HUDEP-2 (cell line): ENCODE results near the gene COL27A1.
A peak's percentile ranks its signal among the peaks of the same experiment; 100 is the strongest.

Experiments used
- DNase-seq, 76 experiments: peaks; one replicate each; lab custom pipeline; 2025; ENCODE audit not compliant: unreplicated experiment in 76 of 76; lab: John Stamatoyannopoulos, UW

COL27A1 gene

GRCh38 chr9:114202849-114203248 is 47.5 kb downstream of the COL27A1 start:
- DNase-seq: no peak

- no peak for DNase-seq
Measured at GRCh38 chr9:114203410-114204140, 48.2 kb downstream of the COL27A1 start.

GRCh38 chr9:114204265-114204664 is 48.9 kb downstream of the COL27A1 start:
- DNase-seq: no peak

GRCh38 chr9:114205171-114206015 is 50.1 kb downstream of the COL27A1 start:
- no peak for DNase-seq

- DNase-seq: no peak
Measured at GRCh38 chr9:114206221-114206789, 51.0 kb downstream of the COL27A1 start.

- DNase-seq: no peak
Measured at GRCh38 chr9:114207034-114207810, 51.9 kb downstream of the COL27A1 start.

GRCh38 chr9:114207845-114208244 is 52.5 kb downstream of the COL27A1 start:
- DNase-seq: no peak

- no peak for DNase-seq
Measured at GRCh38 chr9:114209151-114209550, 53.8 kb downstream of the COL27A1 start.

GRCh38 chr9:114210136-114210535 is 54.8 kb downstream of the COL27A1 start:
- DNase-seq: peak in 1 of 76 experiments; percentile 7

GRCh38 chr9:114210691-114211276 is 55.4 kb downstream of the COL27A1 start:
- no peak for DNase-seq

- no peak for DNase-seq
Measured at GRCh38 chr9:114212826-114213225, 57.5 kb downstream of the COL27A1 start.

- DNase-seq: no peak
Measured at GRCh38 chr9:114213566-114213965, 58.2 kb downstream of the COL27A1 start.

GRCh38 chr9:114214181-114214580 is 58.8 kb downstream of the COL27A1 start:
- no peak for DNase-seq

- DNase-seq: no peak
Measured at GRCh38 chr9:114214686-114215414, 59.5 kb downstream of the COL27A1 start.

- no peak for DNase-seq
Measured at GRCh38 chr9:114216081-114216480, 60.7 kb downstream of the COL27A1 start.

- DNase-seq: no peak
Measured at GRCh38 chr9:114216976-114217375, 61.6 kb downstream of the COL27A1 start.

GRCh38 chr9:114218264-114219120 is 63.2 kb downstream of the COL27A1 start:
- DNase-seq: no peak

- no peak for DNase-seq
Measured at GRCh38 chr9:114220061-114220541, 64.8 kb downstream of the COL27A1 start.
